Erythroblast (primary cell): ENCODE results near the gene TCAP.

Experiments
- GATA1 ChIP-seq: IDR thresholded peaks from 2 replicates; pipeline ENCODE4 v1.6.1; 2011; ENCODE audit warnings: low read depth, mild to moderate bottlenecking, control low read depth, low read length, moderate library complexity
- POLR2A ChIP-seq: IDR thresholded peaks from 2 replicates; pipeline ENCODE4 v1.6.1; 2011; ENCODE audit warnings: mild to moderate bottlenecking, low read length

DNA sequence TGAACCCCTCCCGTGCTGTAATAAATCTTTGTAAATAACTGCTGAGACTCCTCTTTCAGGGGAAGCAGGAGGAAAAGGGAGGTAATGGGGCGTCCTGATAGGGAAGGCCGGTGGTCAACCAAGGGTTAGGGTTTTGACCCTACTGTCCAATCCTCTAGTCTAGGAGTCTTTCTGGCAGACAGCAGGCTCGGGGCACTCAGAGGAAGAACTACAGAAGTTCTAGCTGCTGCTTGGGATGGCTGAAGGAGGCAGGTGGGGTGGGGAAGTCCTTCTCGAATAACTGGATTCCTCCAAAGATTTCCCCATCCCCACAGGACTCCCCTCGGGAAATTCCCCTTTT lies 28.6 kb upstream of the TCAP start:
- no peak for TF ChIP-seq POLR2A
- no peak for TF ChIP-seq GATA1
